ENCODE results near the gene KREMEN2. TPM values are rescaled to one million over a fixed set of nuclear protein-coding genes. Genes with fewer than 3 reads are reported as not detected.

Gene KREMEN2
- total and polyA plus RNA-seq, 2 of the 8 experiments (the other 6 are each of a cell fraction or from before 2014, with no cell fraction given): 6.6 to 7.0 TPM

- Histone ChIP-seq H2BK5ac (ENCODE audit: low read depth, low read length) (peak overlapping the region; percentile 52), H3K4me3 (ENCODE audit: extremely low read depth in 1 of 4, insufficient read depth in 2 of 4, low read depth in 3 of 4, low read length in 4 of 4) (peak overlapping the region; percentile 32 to 58 (median 46)), H2AFZ (ENCODE audit: low read length) (no peak overlapping the region), H3K79me2 (ENCODE audit: control insufficient read depth in 1 of 2, insufficient read depth in 2 of 2, low read length in 2 of 2) (peaks cover 8 to 24% of the 10 kb centered on the region in 2 experiments), H3K27ac (ENCODE audit: low read depth, low read length) (no peak overlapping the region), H3K9ac (replicated peaks in 1 of 4; ENCODE audit: extremely low read depth in 1 of 4, low read depth in 3 of 4, low read length in 3 of 4) (peak overlapping the region in 1 of 4 experiments; percentile 9; a peak in 2 of 7 replicates), H3K79me1 (ENCODE audit: low read depth, low read length) (peaks cover 11% of the 10 kb centered on the region; the same call in 1 of the 2 replicates), H2BK15ac (ENCODE audit: low read length) (no peak overlapping the region), H2BK20ac (ENCODE audit: low read length) (peak overlapping the region; percentile 80; the same call in 1 of the 2 replicates), H3K4me2 (ENCODE audit: insufficient read depth in 1 of 2, low read depth in 2 of 2, low read length in 2 of 2) (peak overlapping the region; percentile 80), H3K23ac (ENCODE audit: insufficient read length) (no peak overlapping the region), H3K4ac (replicated peaks; ENCODE audit: insufficient read length, low read depth, low read length) (peak overlapping the region; percentile 69), H3K56ac (replicated peaks; ENCODE audit: insufficient read length, low read depth, low read length) (no peak overlapping the region), H3K23me2 (ENCODE audit: low read depth, low read length) (peaks cover 33% of the 10 kb centered on the region), H4K91ac (replicated peaks; ENCODE audit: insufficient read length, low read length) (peak overlapping the region; percentile 34), H4K5ac (ENCODE audit: insufficient read length, low read depth, low read length) (no peak overlapping the region), H2BK120ac (replicated peaks; ENCODE audit: low read depth, low read length) (no peak overlapping the region), H4K8ac (ENCODE audit: extremely low read depth, insufficient read depth, low read length) (peak overlapping the region; percentile 43), H2BK12ac (ENCODE audit: low read depth, low read length) (peak overlapping the region; percentile 84; the same call in 1 of the 2 replicates), H4K20me1 (replicated peaks in 1 of 2; ENCODE audit: control insufficient read depth in 1 of 2, insufficient read depth in 2 of 2, low read length in 2 of 2) (peaks cover 16 to 31% of the 10 kb centered on the region in 2 experiments), H3K27me3 (replicated peaks in 1 of 4; ENCODE audit: control insufficient read depth in 3 of 4, extremely low read depth in 1 of 4, insufficient read depth in 3 of 4, low read length in 3 of 4) (no peaks in the 10 kb centered on the region; a peak in 1 of 7 replicates), H2AK5ac (ENCODE audit: low read depth, low read length) (peak overlapping the region; percentile 92; the same call in 1 of the 2 replicates), H3K18ac (ENCODE audit: extremely low read depth, low read length) (peak overlapping the region; percentile 96), H3K4me1 (replicated peaks in 1 of 4; ENCODE audit: control insufficient read depth in 3 of 4, insufficient read depth in 4 of 4, low read length in 3 of 4) (peaks cover 17 to 70% (median 57%) of the 10 kb centered on the region in 4 experiments), H3K9me3 (ENCODE audit: insufficient read depth in 2 of 2, low read depth in 1 of 2, low read length in 1 of 2) (no peaks in the 10 kb centered on the region), H3K14ac (ENCODE audit: insufficient read length) (no peak overlapping the region), H3K36me3 (ENCODE audit: control insufficient read depth in 2 of 4, insufficient read depth in 4 of 4, low read length in 3 of 4) (peaks cover 6 to 20% (median 12%) of the 10 kb centered on the region in 4 experiments; a peak in 7 of 8 replicates)
- POLR2A ChIA-PET (ENCODE audit: partially characterized antibody): interaction anchor here (0.6 to 35.7 kb wide), 22 partner anchors 5 to 135 kb away, joined by 3 to 1808 read pairs (median 4); partner anchors contain the start of genes BICDL2, CLDN6, CLDN9 and HCFC1R1
- peak in 1 of 2 experiments; percentile 81 for DNase-seq (ENCODE audit: low read depth in 1 of 2, low spot score in 2 of 2)
- no peak for FAIRE-seq
- CTCF ChIA-PET (ENCODE audit: partially characterized antibody): interaction anchor here (0.6 to 17.3 kb wide), 7 partner anchors 8 to 137 kb away, joined by 3 to 639 read pairs (median 4); partner anchors contain the start of genes BICDL2, CLDN6, HCFC1R1 and KREMEN2
- WGBS, 2 experiments (ENCODE audit: extremely low coverage in 1 of 2, insufficient coverage in 1 of 2, insufficient read length in 1 of 2, insufficient replicate concordance in 2 of 2, low coverage in 1 of 2, low lambda C conversion rate in 2 of 2, missing lambda C conversion rate in 1 of 2): 7% methylated on average over 16 of the region's 19 CpGs; no CpG with 5 or more reads in 1 of the 2 experiments
- TF ChIP-seq SIN3A (conservative IDR thresholded peaks at IDR 0.05 in 1 of 2, IDR thresholded peaks at IDR 0.05 in 1 of 2; ENCODE audit: low read depth in 1 of 2, low read length in 2 of 2): peak in 1 of 2 experiments; percentile 15; a peak in 1 of 4 replicates
- no peak for TF ChIP-seq RAD21 (IDR thresholded peaks at IDR 0.05 in 1 of 2, conservative IDR thresholded peaks at IDR 0.05 in 1 of 2; ENCODE audit: low read depth in 2 of 2, low read length in 2 of 2)
- no peak for TF ChIP-seq POLR2AphosphoS5 (IDR thresholded peaks at IDR 0.05; ENCODE audit: low read depth, low read length)
- TF ChIP-seq RBBP5 (IDR thresholded peaks at IDR 0.05; ENCODE audit: borderline replicate concordance, low read depth, low read length): peak; percentile 46
- 0 out of 2 replicates have a peak, but pooled peaks have one; percentile 36 for TF ChIP-seq GABPA (IDR thresholded peaks at IDR 0.05; ENCODE audit: borderline replicate concordance, insufficient read depth, low read length)
- TF ChIP-seq NRF1 (IDR thresholded peaks at IDR 0.05; ENCODE audit: low read depth, low read length): no peak
These were observed 48.2 kb downstream of the KREMEN2 start for GRCh38 chr16:3012246-3012645.
